ENCODE data around the gene MTFP1.

Gene MTFP1

GRCh38 chr22:30429887-30430286 is 4.3 kb downstream of the MTFP1 start:
- no peaks in the 10 kb centered on the region for H3K9me3 ChIP-seq (ENCODE audit: insufficient read depth, low read length)
- peaks cover 1% of the 10 kb centered on the region for H3K4me1 ChIP-seq (ENCODE audit: insufficient read depth, insufficient read length)
- TF ChIP-seq YY1 (IDR thresholded peaks at IDR 0.05; ENCODE audit: insufficient read depth, insufficient read length) (no peak), SUZ12 (IDR thresholded peaks at IDR 0.05; ENCODE audit: extremely low read depth, insufficient read depth, insufficient read length) (no peak), ZNF274 (IDR thresholded peaks at IDR 0.05; ENCODE audit: low read depth, low read length) (no peak)
- no peaks in the 10 kb centered on the region for H3K27me3 ChIP-seq (ENCODE audit: insufficient read depth, insufficient read length)
- H3K9ac ChIP-seq (ENCODE audit: insufficient read length, low read depth), result no peak overlapping the region
- DNase-seq (ENCODE audit: low read depth, low spot score), result no peak
- peaks cover 30% of the 10 kb centered on the region for H3K36me3 ChIP-seq (ENCODE audit: insufficient read depth, insufficient read length, low read length)
- no peak overlapping the region for H3K4me3 ChIP-seq (ENCODE audit: insufficient read length, low read depth)

GRCh38 chr22:30430933-30431332 is 5.4 kb downstream of the MTFP1 start:
- no peaks in the 10 kb centered on the region; the same call in 1 of the 2 replicates for H3K9me3 ChIP-seq (ENCODE audit: insufficient read depth, low read length)
- H3K4me3 ChIP-seq (ENCODE audit: insufficient read length, low read depth), result no peak overlapping the region
- peaks cover 3% of the 10 kb centered on the region for H3K4me1 ChIP-seq (ENCODE audit: insufficient read depth, insufficient read length)
- H3K36me3 ChIP-seq (ENCODE audit: insufficient read depth, insufficient read length, low read length), result peaks cover 30% of the 10 kb centered on the region
- H3K9ac ChIP-seq (ENCODE audit: insufficient read length, low read depth), result no peak overlapping the region
- TF ChIP-seq SUZ12 (IDR thresholded peaks at IDR 0.05; ENCODE audit: extremely low read depth, insufficient read depth, insufficient read length), result no peak
- no peak for TF ChIP-seq ZNF274 (IDR thresholded peaks at IDR 0.05; ENCODE audit: low read depth, low read length)
- no peak for TF ChIP-seq YY1 (IDR thresholded peaks at IDR 0.05; ENCODE audit: insufficient read depth, insufficient read length)
- no peak for DNase-seq (ENCODE audit: low read depth, low spot score)
- H3K27me3 ChIP-seq (ENCODE audit: insufficient read depth, insufficient read length), result no peaks in the 10 kb centered on the region

- H3K36me3 ChIP-seq (ENCODE audit: insufficient read depth, insufficient read length, low read length), result peaks cover 23% of the 10 kb centered on the region
Measured at GRCh38 chr22:30432096-30432495, 6.5 kb downstream of the MTFP1 start.

GRCh38 chr22:30432520-30432919 is 7.0 kb downstream of the MTFP1 start:
- peaks cover 5% of the 10 kb centered on the region; the same call in 1 of the 2 replicates for H3K9me3 ChIP-seq (ENCODE audit: insufficient read depth, low read length)
- no peaks in the 10 kb centered on the region for H3K27me3 ChIP-seq (ENCODE audit: insufficient read depth, insufficient read length)
- no peak overlapping the region for H3K4me3 ChIP-seq (ENCODE audit: insufficient read length, low read depth)
- H3K9ac ChIP-seq (ENCODE audit: insufficient read length, low read depth), result no peak overlapping the region
- no peak for DNase-seq (ENCODE audit: low read depth, low spot score)
- peaks cover 3% of the 10 kb centered on the region for H3K4me1 ChIP-seq (ENCODE audit: insufficient read depth, insufficient read length)
- peaks cover 19% of the 10 kb centered on the region for H3K36me3 ChIP-seq (ENCODE audit: insufficient read depth, insufficient read length, low read length)
- no peak for TF ChIP-seq YY1 (IDR thresholded peaks at IDR 0.05; ENCODE audit: insufficient read depth, insufficient read length)
- TF ChIP-seq SUZ12 (IDR thresholded peaks at IDR 0.05; ENCODE audit: extremely low read depth, insufficient read depth, insufficient read length), result no peak
- TF ChIP-seq ZNF274 (IDR thresholded peaks at IDR 0.05; ENCODE audit: low read depth, low read length), result no peak

More at GRCh38 chr22:30432096-30432495, 6.5 kb downstream of the MTFP1 start:
- no peak overlapping the region for H3K9ac ChIP-seq (ENCODE audit: insufficient read length, low read depth)
- H3K27me3 ChIP-seq (ENCODE audit: insufficient read depth, insufficient read length), result no peaks in the 10 kb centered on the region
- no peak overlapping the region for H3K4me3 ChIP-seq (ENCODE audit: insufficient read length, low read depth)
- DNase-seq (ENCODE audit: low read depth, low spot score), result no peak
- peaks cover 3% of the 10 kb centered on the region for H3K4me1 ChIP-seq (ENCODE audit: insufficient read depth, insufficient read length)
- peaks cover under 1% of the 10 kb centered on the region; the same call in 1 of the 2 replicates for H3K9me3 ChIP-seq (ENCODE audit: insufficient read depth, low read length)
- TF ChIP-seq YY1 (IDR thresholded peaks at IDR 0.05; ENCODE audit: insufficient read depth, insufficient read length) (no peak), ZNF274 (IDR thresholded peaks at IDR 0.05; ENCODE audit: low read depth, low read length) (no peak), SUZ12 (IDR thresholded peaks at IDR 0.05; ENCODE audit: extremely low read depth, insufficient read depth, insufficient read length) (no peak)

- Histone ChIP-seq H3K9ac (ENCODE audit: insufficient read length, low read depth) (no peak overlapping the region), H3K4me1 (ENCODE audit: insufficient read depth, insufficient read length) (peaks cover 3% of the 10 kb centered on the region), H3K27me3 (ENCODE audit: insufficient read depth, insufficient read length) (no peaks in the 10 kb centered on the region), H3K4me3 (ENCODE audit: insufficient read length, low read depth) (no peak overlapping the region), H3K36me3 (ENCODE audit: insufficient read depth, insufficient read length, low read length) (peaks cover 12% of the 10 kb centered on the region), H3K9me3 (ENCODE audit: insufficient read depth, low read length) (peaks cover 12% of the 10 kb centered on the region; the same call in 1 of the 2 replicates)
- no peak for DNase-seq (ENCODE audit: low read depth, low spot score)
- no peak for TF ChIP-seq SUZ12 (IDR thresholded peaks at IDR 0.05; ENCODE audit: extremely low read depth, insufficient read depth, insufficient read length)
- TF ChIP-seq ZNF274 (IDR thresholded peaks at IDR 0.05; ENCODE audit: low read depth, low read length), result no peak
- TF ChIP-seq YY1 (IDR thresholded peaks at IDR 0.05; ENCODE audit: insufficient read depth, insufficient read length), result no peak
Measured at GRCh38 chr22:30433227-30433626, 7.7 kb downstream of the MTFP1 start.

- Histone ChIP-seq H3K9me3 (ENCODE audit: insufficient read depth, low read length) (peaks cover 13% of the 10 kb centered on the region; the same call in 1 of the 2 replicates), H3K4me3 (ENCODE audit: insufficient read length, low read depth) (no peak overlapping the region), H3K27me3 (ENCODE audit: insufficient read depth, insufficient read length) (no peaks in the 10 kb centered on the region), H3K9ac (ENCODE audit: insufficient read length, low read depth) (no peak overlapping the region), H3K36me3 (ENCODE audit: insufficient read depth, insufficient read length, low read length) (peaks cover 7% of the 10 kb centered on the region), H3K4me1 (ENCODE audit: insufficient read depth, insufficient read length) (peaks cover 3% of the 10 kb centered on the region)
- DNase-seq (ENCODE audit: low read depth, low spot score), result no peak
- TF ChIP-seq YY1 (IDR thresholded peaks at IDR 0.05; ENCODE audit: insufficient read depth, insufficient read length), result no peak
- TF ChIP-seq ZNF274 (IDR thresholded peaks at IDR 0.05; ENCODE audit: low read depth, low read length), result no peak
- TF ChIP-seq SUZ12 (IDR thresholded peaks at IDR 0.05; ENCODE audit: extremely low read depth, insufficient read depth, insufficient read length), result no peak
Measured at GRCh38 chr22:30433773-30434172, 8.2 kb downstream of the MTFP1 start.

GRCh38 chr22:30434843-30435242 is 9.3 kb downstream of the MTFP1 start:
- no peak for DNase-seq (ENCODE audit: low read depth, low spot score)
- no peaks in the 10 kb centered on the region for H3K36me3 ChIP-seq (ENCODE audit: insufficient read depth, insufficient read length, low read length)
- peaks cover 13% of the 10 kb centered on the region; the same call in 1 of the 2 replicates for H3K9me3 ChIP-seq (ENCODE audit: insufficient read depth, low read length)
- no peaks in the 10 kb centered on the region for H3K27me3 ChIP-seq (ENCODE audit: insufficient read depth, insufficient read length)
- H3K9ac ChIP-seq (ENCODE audit: insufficient read length, low read depth), result no peak overlapping the region
- no peak overlapping the region for H3K4me3 ChIP-seq (ENCODE audit: insufficient read length, low read depth)
- TF ChIP-seq ZNF274 (IDR thresholded peaks at IDR 0.05; ENCODE audit: low read depth, low read length) (no peak), SUZ12 (IDR thresholded peaks at IDR 0.05; ENCODE audit: extremely low read depth, insufficient read depth, insufficient read length) (no peak), YY1 (IDR thresholded peaks at IDR 0.05; ENCODE audit: insufficient read depth, insufficient read length) (no peak)
- peaks cover 3% of the 10 kb centered on the region for H3K4me1 ChIP-seq (ENCODE audit: insufficient read depth, insufficient read length)
